ENCODE results near the gene TMEM107. TPM values are rescaled to one million over a fixed set of nuclear protein-coding genes. Genes with fewer than 3 reads are reported as not detected.

Gene TMEM107
- total RNA-seq, 1 donor from 2014 or later: 14.6 TPM

DNA sequence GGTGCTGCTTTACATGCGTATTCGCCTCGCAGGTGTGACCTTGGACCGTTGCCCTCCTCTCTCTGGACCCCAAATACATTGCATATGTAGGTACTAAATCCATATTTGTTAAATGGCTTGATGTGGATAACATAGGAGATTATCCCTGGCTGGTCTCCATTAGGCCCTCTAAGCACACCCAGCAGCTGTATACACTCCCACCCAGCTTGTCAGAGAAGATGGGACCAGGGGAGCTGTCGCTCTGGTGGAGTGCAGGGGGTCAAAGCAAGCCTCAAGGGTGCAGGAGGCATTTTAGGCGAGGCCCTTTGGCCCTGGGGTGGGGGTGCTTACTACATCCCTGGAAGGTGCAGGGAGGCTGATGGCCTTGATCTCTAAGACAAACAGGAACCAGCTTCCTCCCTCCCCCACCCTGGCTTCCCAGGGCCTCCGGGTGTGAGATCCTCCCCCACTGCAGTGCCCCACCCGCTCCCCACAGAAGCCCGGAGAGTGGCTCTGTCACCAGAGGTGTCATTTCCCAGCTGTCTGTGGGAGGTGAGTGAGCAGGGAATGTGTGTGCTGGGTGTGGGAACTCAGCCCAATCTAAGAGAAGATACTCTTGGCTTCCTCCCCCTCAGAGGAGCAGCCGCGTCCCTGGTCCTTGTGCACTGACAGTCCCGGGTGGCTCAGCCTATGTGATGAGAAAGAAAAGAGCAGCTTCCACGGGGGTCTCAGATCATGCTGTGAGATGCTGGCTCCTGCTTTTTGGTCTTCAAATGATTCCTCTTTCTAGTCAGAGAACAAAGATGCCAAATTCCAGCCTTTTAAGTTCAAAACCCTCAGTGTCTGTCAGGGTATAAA is 12.0 kb downstream of the TMEM107 start:
- H3K4me3 Mint-ChIP-seq (ENCODE audit: unreplicated experiment): peak overlapping the region; percentile 94
- no peaks in the 10 kb centered on the region for H3K9me3 Mint-ChIP-seq (ENCODE audit: unreplicated experiment)
- peaks cover 38% of the 10 kb centered on the region for H3K4me1 Mint-ChIP-seq (ENCODE audit: unreplicated experiment)
- TF ChIP-seq, protein P1, sequence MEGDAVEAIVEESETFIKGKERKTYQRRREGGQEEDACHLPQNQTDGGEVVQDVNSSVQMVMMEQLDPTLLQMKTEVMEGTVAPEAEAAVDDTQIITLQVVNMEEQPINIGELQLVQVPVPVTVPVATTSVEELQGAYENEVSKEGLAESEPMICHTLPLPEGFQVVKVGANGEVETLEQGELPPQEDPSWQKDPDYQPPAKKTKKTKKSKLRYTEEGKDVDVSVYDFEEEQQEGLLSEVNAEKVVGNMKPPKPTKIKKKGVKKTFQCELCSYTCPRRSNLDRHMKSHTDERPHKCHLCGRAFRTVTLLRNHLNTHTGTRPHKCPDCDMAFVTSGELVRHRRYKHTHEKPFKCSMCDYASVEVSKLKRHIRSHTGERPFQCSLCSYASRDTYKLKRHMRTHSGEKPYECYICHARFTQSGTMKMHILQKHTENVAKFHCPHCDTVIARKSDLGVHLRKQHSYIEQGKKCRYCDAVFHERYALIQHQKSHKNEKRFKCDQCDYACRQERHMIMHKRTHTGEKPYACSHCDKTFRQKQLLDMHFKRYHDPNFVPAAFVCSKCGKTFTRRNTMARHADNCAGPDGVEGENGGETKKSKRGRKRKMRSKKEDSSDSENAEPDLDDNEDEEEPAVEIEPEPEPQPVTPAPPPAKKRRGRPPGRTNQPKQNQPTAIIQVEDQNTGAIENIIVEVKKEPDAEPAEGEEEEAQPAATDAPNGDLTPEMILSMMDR (IDR thresholded peaks at IDR 0.05; ENCODE audit: unreplicated experiment): no peak
- DNase-seq (ENCODE audit: low spot score): no peak
- peak overlapping the region; percentile 42 for H3K27ac Mint-ChIP-seq (ENCODE audit: unreplicated experiment)
- H3K27me3 Mint-ChIP-seq (ENCODE audit: unreplicated experiment): peaks cover 15% of the 10 kb centered on the region
- peaks cover 14% of the 10 kb centered on the region for H3K36me3 Mint-ChIP-seq (ENCODE audit: low read depth, unreplicated experiment)

DNA sequence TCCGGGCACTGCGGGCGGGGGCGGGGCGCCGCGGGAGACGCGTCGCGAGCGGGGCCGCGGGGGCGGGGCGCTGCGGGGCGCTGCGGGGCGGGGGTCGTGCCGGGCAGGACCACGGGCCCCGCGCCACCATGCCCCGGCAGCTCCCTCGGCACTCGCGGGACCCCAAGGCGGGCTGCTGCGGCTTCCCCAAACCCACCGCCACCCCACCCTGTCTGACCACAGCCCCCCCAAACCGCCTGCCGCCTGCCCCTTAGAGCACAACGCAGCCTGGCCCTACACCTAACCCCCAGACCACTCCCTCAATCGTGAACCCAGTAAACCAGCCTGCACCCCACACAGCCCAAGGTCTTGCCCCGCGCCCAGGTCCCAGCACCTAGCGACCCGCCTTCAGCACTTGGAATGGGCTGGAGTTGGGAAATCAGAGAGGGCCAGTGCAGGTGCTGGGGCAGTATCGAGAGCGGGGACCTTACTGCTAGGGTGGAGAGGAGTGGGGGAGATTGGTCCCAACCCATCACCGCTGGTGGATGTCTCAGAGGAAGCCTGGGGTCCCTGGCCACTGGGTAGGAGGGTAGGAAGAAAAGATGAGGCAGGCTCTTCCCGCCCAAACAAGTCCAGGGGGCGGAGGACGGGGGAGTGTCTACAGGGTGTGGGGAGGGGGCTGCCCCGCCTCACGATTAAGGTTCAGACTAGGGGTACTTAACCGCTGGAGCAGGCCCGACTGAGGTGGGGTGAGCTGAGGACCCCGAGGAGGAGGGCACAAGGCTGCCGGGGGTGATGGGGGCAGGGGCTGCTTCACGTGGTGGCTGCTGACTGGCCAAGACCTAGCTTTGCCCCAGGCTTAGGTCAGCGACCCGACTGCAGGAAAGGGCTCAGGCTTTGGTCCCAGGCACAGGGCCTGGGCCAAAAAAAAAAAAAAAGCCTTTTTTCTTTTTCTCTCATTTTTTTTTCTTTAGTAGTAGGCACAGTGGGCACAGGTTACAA is 12.9 kb downstream of the TMEM107 start:
- H3K27me3 Mint-ChIP-seq (ENCODE audit: unreplicated experiment): peaks cover 13% of the 10 kb centered on the region
- no peaks in the 10 kb centered on the region for H3K9me3 Mint-ChIP-seq (ENCODE audit: unreplicated experiment)
- H3K4me3 Mint-ChIP-seq (ENCODE audit: unreplicated experiment): peak overlapping the region; percentile 94
- no peak for DNase-seq (ENCODE audit: low spot score)
- peak overlapping the region; percentile 82 for H3K27ac Mint-ChIP-seq (ENCODE audit: unreplicated experiment)
- peaks cover 41% of the 10 kb centered on the region for H3K4me1 Mint-ChIP-seq (ENCODE audit: unreplicated experiment)
- TF ChIP-seq, protein P1 (IDR thresholded peaks at IDR 0.05; ENCODE audit: unreplicated experiment): no peak
- peaks cover 14% of the 10 kb centered on the region for H3K36me3 Mint-ChIP-seq (ENCODE audit: low read depth, unreplicated experiment)

DNA sequence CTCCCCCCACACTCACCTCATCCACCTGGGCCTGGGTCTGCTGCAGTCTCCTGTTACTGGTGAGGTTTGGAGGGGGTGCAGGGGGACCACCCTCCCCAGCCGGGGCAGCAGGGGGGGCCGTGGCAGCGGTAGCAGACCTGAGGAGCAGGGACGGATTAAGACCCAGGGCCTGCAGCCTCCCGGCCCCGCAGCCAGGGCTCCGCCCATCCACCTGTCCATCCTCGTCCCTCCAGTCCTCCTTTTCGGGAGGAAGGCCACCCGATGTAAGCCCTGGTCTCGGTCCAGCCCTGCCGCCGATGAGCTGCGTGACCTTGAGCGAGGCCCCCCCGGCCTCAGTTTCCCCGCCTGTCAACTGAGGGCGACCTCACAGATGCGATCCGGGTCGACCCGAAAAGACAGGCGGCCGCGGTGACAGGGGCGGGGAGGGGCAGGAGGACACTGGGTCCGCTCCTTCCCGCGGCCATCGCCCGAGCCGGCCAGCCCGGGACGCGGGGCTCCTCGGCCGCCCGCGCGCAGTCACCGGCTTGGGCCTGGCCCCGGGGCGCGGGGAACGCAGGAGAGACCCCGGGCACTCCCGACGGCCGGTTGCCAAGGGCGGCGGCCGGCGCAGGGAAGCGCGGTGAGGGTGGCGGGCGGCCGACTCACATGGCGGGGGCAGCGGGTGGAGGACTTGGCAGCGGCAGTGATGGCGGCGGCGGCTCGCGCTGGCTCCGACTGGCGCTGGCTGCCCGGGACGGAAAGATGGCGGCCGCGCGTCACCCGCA is 13.8 kb downstream of the TMEM107 start, which contains the start of gene VAMP2:
Gene VAMP2, minus strand, starts transcription at position 716 of the 764 bp plus-strand sequence. Its CDS starts 69 bp downstream, at position 647.
- peak; percentile 84 for DNase-seq (ENCODE audit: low spot score)
- Mint-ChIP-seq H3K36me3 (ENCODE audit: low read depth, unreplicated experiment) (peaks cover 14% of the 10 kb centered on the region), H3K4me3 (ENCODE audit: unreplicated experiment) (peak within 1 kb of the TSS; percentile 94), H3K4me1 (ENCODE audit: unreplicated experiment) (peaks cover 41% of the 10 kb centered on the region), H3K9me3 (ENCODE audit: unreplicated experiment) (no peaks in the 10 kb centered on the region), H3K27ac (ENCODE audit: unreplicated experiment) (peak within 1 kb of the TSS; percentile 82), H3K27me3 (ENCODE audit: unreplicated experiment) (peaks cover 13% of the 10 kb centered on the region)
- TF ChIP-seq, protein P1 (IDR thresholded peaks at IDR 0.05; ENCODE audit: unreplicated experiment): no peak

DNA sequence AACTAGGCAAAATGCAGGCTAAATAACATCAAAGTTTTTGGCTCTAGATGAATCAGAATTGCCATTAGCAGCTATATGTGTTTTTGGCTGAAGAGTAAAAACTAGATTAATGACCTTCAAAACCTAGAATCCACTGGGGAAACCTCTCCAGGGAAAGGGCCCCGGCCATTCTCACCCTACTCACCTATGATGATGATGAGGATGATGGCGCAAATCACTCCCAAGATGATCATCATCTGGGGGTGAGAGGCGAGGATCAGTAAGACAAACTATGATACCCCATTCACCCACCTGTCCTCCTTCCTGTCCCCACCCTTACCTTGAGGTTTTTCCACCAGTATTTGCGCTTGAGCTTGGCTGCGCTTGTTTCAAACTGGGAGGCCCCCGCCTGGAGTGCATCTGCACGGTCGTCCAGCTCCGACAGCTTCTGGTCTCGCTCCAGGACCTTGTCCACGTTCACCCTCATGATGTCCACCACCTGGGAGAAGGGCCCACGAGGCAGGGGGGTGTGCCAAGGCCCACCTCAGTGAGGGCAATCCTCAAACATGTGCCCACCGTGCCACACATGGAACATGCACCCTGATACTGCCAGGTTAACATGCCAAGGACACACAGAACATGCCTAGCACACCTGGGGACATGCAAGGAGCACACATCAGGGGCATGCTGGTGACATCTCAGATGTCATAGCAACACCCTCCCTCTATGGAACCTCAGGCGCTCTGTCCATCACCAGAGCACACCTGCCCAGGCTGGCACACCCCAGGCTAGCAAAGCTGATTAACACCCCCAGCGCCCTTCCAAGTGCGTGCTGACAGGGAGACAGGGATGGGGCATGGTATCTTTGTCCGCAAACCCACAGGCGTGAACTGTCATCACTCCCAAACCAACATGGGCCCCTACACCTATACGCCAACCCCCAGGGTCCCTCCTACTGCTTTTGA is 14.6 kb downstream of the TMEM107 start:
- Mint-ChIP-seq H3K4me3 (ENCODE audit: unreplicated experiment) (peak overlapping the region; percentile 91), H3K27me3 (ENCODE audit: unreplicated experiment) (peaks cover 13% of the 10 kb centered on the region), H3K4me1 (ENCODE audit: unreplicated experiment) (peaks cover 41% of the 10 kb centered on the region), H3K27ac (ENCODE audit: unreplicated experiment) (peak overlapping the region; percentile 67), H3K9me3 (ENCODE audit: unreplicated experiment) (no peaks in the 10 kb centered on the region), H3K36me3 (ENCODE audit: low read depth, unreplicated experiment) (peaks cover 14% of the 10 kb centered on the region)
- DNase-seq (ENCODE audit: low spot score): no peak
- TF ChIP-seq, protein P1 (IDR thresholded peaks at IDR 0.05; ENCODE audit: unreplicated experiment): no peak
